ENCODE measurements around the gene UMAD1.

The UMAD1 gene

GRCh38 chr7:7858559-7858958, 218.0 kb downstream of the UMAD1 start:
- no peak overlapping the region for H3K4me3 Mint-ChIP-seq
- peaks cover 26% of the 10 kb centered on the region for H3K36me3 Mint-ChIP-seq (ENCODE audit: low read depth)
- no peak overlapping the region for H3K27ac Mint-ChIP-seq
- peaks cover 4% of the 10 kb centered on the region for H3K4me1 Mint-ChIP-seq (ENCODE audit: low read depth)
- no peaks in the 10 kb centered on the region for H3K27me3 Mint-ChIP-seq (ENCODE audit: low read depth)
- peaks cover 29% of the 10 kb centered on the region for H3K9me3 Mint-ChIP-seq
- DNase-seq (ENCODE audit: low spot score): no peak

- H3K4me1 Mint-ChIP-seq (ENCODE audit: low read depth): peaks cover 4% of the 10 kb centered on the region
- H3K27ac Mint-ChIP-seq: no peak overlapping the region
- no peak overlapping the region for H3K4me3 Mint-ChIP-seq
- no peak for DNase-seq (ENCODE audit: low spot score)
- H3K36me3 Mint-ChIP-seq (ENCODE audit: low read depth): peaks cover 19% of the 10 kb centered on the region
- peaks cover 21% of the 10 kb centered on the region for H3K9me3 Mint-ChIP-seq
- H3K27me3 Mint-ChIP-seq (ENCODE audit: low read depth): no peaks in the 10 kb centered on the region
Observed at GRCh38 chr7:7859411-7859810, 218.9 kb downstream of the UMAD1 start.

GRCh38 chr7:7861211-7861633, 220.7 kb downstream of the UMAD1 start:
- DNase-seq (ENCODE audit: low spot score): no peak
- peaks cover 4% of the 10 kb centered on the region for H3K36me3 Mint-ChIP-seq (ENCODE audit: low read depth)
- H3K4me3 Mint-ChIP-seq: no peak overlapping the region
- peaks cover 10% of the 10 kb centered on the region for H3K9me3 Mint-ChIP-seq
- no peaks in the 10 kb centered on the region for H3K27me3 Mint-ChIP-seq (ENCODE audit: low read depth)
- peaks cover 4% of the 10 kb centered on the region for H3K4me1 Mint-ChIP-seq (ENCODE audit: low read depth)
- H3K27ac Mint-ChIP-seq: no peak overlapping the region

GRCh38 chr7:7862393-7862792, 221.8 kb downstream of the UMAD1 start:
- DNase-seq (ENCODE audit: low spot score): no peak
- Mint-ChIP-seq H3K36me3 (ENCODE audit: low read depth) (peaks cover 4% of the 10 kb centered on the region), H3K4me1 (ENCODE audit: low read depth) (peaks cover 4% of the 10 kb centered on the region), H3K27ac (no peak overlapping the region), H3K4me3 (no peak overlapping the region), H3K27me3 (ENCODE audit: low read depth) (no peaks in the 10 kb centered on the region), H3K9me3 (no peaks in the 10 kb centered on the region)

- Mint-ChIP-seq H3K9me3 (no peaks in the 10 kb centered on the region), H3K4me3 (no peak overlapping the region), H3K27ac (no peak overlapping the region), H3K4me1 (ENCODE audit: low read depth) (no peaks in the 10 kb centered on the region), H3K27me3 (ENCODE audit: low read depth) (no peaks in the 10 kb centered on the region), H3K36me3 (ENCODE audit: low read depth) (no peaks in the 10 kb centered on the region)
- no peak for DNase-seq (ENCODE audit: low spot score)
Observed at GRCh38 chr7:7867846-7868571, 227.5 kb downstream of the UMAD1 start.

- no peaks in the 10 kb centered on the region for H3K27me3 Mint-ChIP-seq (ENCODE audit: low read depth)
Observed at GRCh38 chr7:7868572-7868899, 228.0 kb downstream of the UMAD1 start.

GRCh38 chr7:7869036-7869435, 228.5 kb downstream of the UMAD1 start:
- Mint-ChIP-seq H3K36me3 (ENCODE audit: low read depth) (peaks cover 1% of the 10 kb centered on the region), H3K4me1 (ENCODE audit: low read depth) (no peaks in the 10 kb centered on the region), H3K27me3 (ENCODE audit: low read depth) (no peaks in the 10 kb centered on the region), H3K27ac (no peak overlapping the region), H3K4me3 (no peak overlapping the region), H3K9me3 (no peaks in the 10 kb centered on the region)
- DNase-seq (ENCODE audit: low spot score): no peak

More at GRCh38 chr7:7868572-7868899, 228.0 kb downstream of the UMAD1 start:
- Mint-ChIP-seq H3K4me1 (ENCODE audit: low read depth) (no peaks in the 10 kb centered on the region), H3K4me3 (no peak overlapping the region), H3K27ac (no peak overlapping the region), H3K36me3 (ENCODE audit: low read depth) (no peaks in the 10 kb centered on the region), H3K9me3 (no peaks in the 10 kb centered on the region)
- DNase-seq (ENCODE audit: low spot score): no peak

GRCh38 chr7:7869651-7870050, 229.1 kb downstream of the UMAD1 start:
- no peak overlapping the region for H3K4me3 Mint-ChIP-seq
- no peaks in the 10 kb centered on the region for H3K27me3 Mint-ChIP-seq (ENCODE audit: low read depth)
- no peaks in the 10 kb centered on the region for H3K4me1 Mint-ChIP-seq (ENCODE audit: low read depth)
- DNase-seq (ENCODE audit: low spot score): no peak
- H3K36me3 Mint-ChIP-seq (ENCODE audit: low read depth): peaks cover 4% of the 10 kb centered on the region
- no peak overlapping the region for H3K27ac Mint-ChIP-seq
- H3K9me3 Mint-ChIP-seq: no peaks in the 10 kb centered on the region

- peaks cover 4% of the 10 kb centered on the region for H3K36me3 Mint-ChIP-seq (ENCODE audit: low read depth)
- H3K27me3 Mint-ChIP-seq (ENCODE audit: low read depth): no peaks in the 10 kb centered on the region
- H3K9me3 Mint-ChIP-seq: peaks cover 5% of the 10 kb centered on the region
- DNase-seq (ENCODE audit: low spot score): no peak
- no peak overlapping the region for H3K4me3 Mint-ChIP-seq
- no peak overlapping the region for H3K27ac Mint-ChIP-seq
- H3K4me1 Mint-ChIP-seq (ENCODE audit: low read depth): no peaks in the 10 kb centered on the region
Observed at GRCh38 chr7:7870555-7870954, 230.0 kb downstream of the UMAD1 start.

GRCh38 chr7:7876419-7876818, 235.9 kb downstream of the UMAD1 start:
- H3K4me3 Mint-ChIP-seq: no peak overlapping the region
- DNase-seq (ENCODE audit: low spot score): no peak
- no peaks in the 10 kb centered on the region for H3K27me3 Mint-ChIP-seq (ENCODE audit: low read depth)
- no peak overlapping the region for H3K27ac Mint-ChIP-seq
- H3K9me3 Mint-ChIP-seq: peaks cover 5% of the 10 kb centered on the region
- peaks cover 4% of the 10 kb centered on the region for H3K36me3 Mint-ChIP-seq (ENCODE audit: low read depth)
- no peaks in the 10 kb centered on the region for H3K4me1 Mint-ChIP-seq (ENCODE audit: low read depth)

- no peak overlapping the region for H3K4me3 Mint-ChIP-seq
- no peaks in the 10 kb centered on the region for H3K4me1 Mint-ChIP-seq (ENCODE audit: low read depth)
- no peaks in the 10 kb centered on the region for H3K36me3 Mint-ChIP-seq (ENCODE audit: low read depth)
- H3K27ac Mint-ChIP-seq: no peak overlapping the region
- no peaks in the 10 kb centered on the region for H3K9me3 Mint-ChIP-seq
- no peaks in the 10 kb centered on the region for H3K27me3 Mint-ChIP-seq (ENCODE audit: low read depth)
- DNase-seq (ENCODE audit: low spot score): no peak
Observed at GRCh38 chr7:7881581-7881980, 241.0 kb downstream of the UMAD1 start.

- Mint-ChIP-seq H3K9me3 (no peaks in the 10 kb centered on the region), H3K4me1 (ENCODE audit: low read depth) (no peaks in the 10 kb centered on the region), H3K4me3 (no peak overlapping the region), H3K27ac (no peak overlapping the region), H3K36me3 (ENCODE audit: low read depth) (no peaks in the 10 kb centered on the region), H3K27me3 (ENCODE audit: low read depth) (no peaks in the 10 kb centered on the region)
- DNase-seq (ENCODE audit: low spot score): no peak
Observed at GRCh38 chr7:7882888-7883287, 242.3 kb downstream of the UMAD1 start.

GRCh38 chr7:7883394-7883793, 242.8 kb downstream of the UMAD1 start:
- Mint-ChIP-seq H3K27ac (no peak overlapping the region), H3K36me3 (ENCODE audit: low read depth) (no peaks in the 10 kb centered on the region), H3K4me3 (no peak overlapping the region), H3K9me3 (no peaks in the 10 kb centered on the region), H3K4me1 (ENCODE audit: low read depth) (no peaks in the 10 kb centered on the region), H3K27me3 (ENCODE audit: low read depth) (no peaks in the 10 kb centered on the region)
- no peak for DNase-seq (ENCODE audit: low spot score)

GRCh38 chr7:7884855-7885254, 244.3 kb downstream of the UMAD1 start:
- Mint-ChIP-seq H3K36me3 (ENCODE audit: low read depth) (no peaks in the 10 kb centered on the region), H3K27ac (no peak overlapping the region), H3K9me3 (no peaks in the 10 kb centered on the region), H3K4me3 (no peak overlapping the region), H3K27me3 (ENCODE audit: low read depth) (no peaks in the 10 kb centered on the region), H3K4me1 (ENCODE audit: low read depth) (no peaks in the 10 kb centered on the region)
- DNase-seq (ENCODE audit: low spot score): no peak

Measured in T-helper 2 cell treated with Interferon-gamma antibody and Interleukin-4, amounts not matched to agents 5 μg/mL and 100 μg/mL, for 36 hours (primary cell).